SU-DHL-6 (cell line): ENCODE data around the gene RAPGEF3.

Source experiments
- H2AFZ ChIP-seq: fragments of 200-600 bp; sonication (generic); 2 replicates; pipeline ENCODE4 v1.6.1; 2014; ENCODE audit warnings: low read depth, mild to moderate bottlenecking, moderate library complexity, mixed read lengths, antibody characterized with exemption, low read length; ENCODE audit not compliant: severe bottlenecking
- H3F3A ChIP-seq: fragments of 200-600 bp; shearing (Covaris generic); 2 replicates; pipeline ENCODE4 v1.6.0; 2016; ENCODE audit warnings: antibody characterized with exemption, mild to moderate bottlenecking; ENCODE audit not compliant: insufficient read depth
- H3K27ac ChIP-seq: fragments of 200-600 bp; sonication (generic); 2 replicates; pipeline ENCODE4 v1.5.1; 2016; ENCODE audit warnings: low read depth, mild to moderate bottlenecking, low read length, moderate library complexity, mixed read lengths
- H3K27me3 ChIP-seq: fragments of 200-600 bp; sonication (generic), shearing (Covaris generic); 2 replicates; pipeline ENCODE4 v1.6.0; 2014; ENCODE audit warnings: mild to moderate bottlenecking, low read length
- H3K36me3 ChIP-seq: fragments of 200-600 bp; sonication (generic); 2 replicates; pipeline ENCODE4 v1.6.1; 2014; ENCODE audit warnings: mild to moderate bottlenecking, low read length, mixed read lengths
- H3K4me2 ChIP-seq: fragments of 300-600, 200-600 bp; shearing (Covaris generic), sonication (generic); 2 replicates; pipeline ENCODE4 v1.6.0; 2014; ENCODE audit warnings: low read length, low read depth, mild to moderate bottlenecking; ENCODE audit not compliant: poor library complexity, severe bottlenecking
- H3K4me3 ChIP-seq: fragments of 200-600 bp; sonication (generic); 2 replicates; pipeline ENCODE4 v1.5.1; 2014; ENCODE audit warnings: antibody characterized with exemption, low read length, mild to moderate bottlenecking, mixed read lengths; ENCODE audit not compliant: insufficient read depth, poor library complexity, severe bottlenecking
- H3K79me2 ChIP-seq: fragments of 200-600 bp; sonication (generic); 2 replicates; pipeline ENCODE4 v1.6.1; 2014; ENCODE audit warnings: mild to moderate bottlenecking, low read length, moderate library complexity; ENCODE audit not compliant: insufficient read depth
- H3K9ac ChIP-seq: fragments of 200-600 bp; sonication (generic); 2 replicates; pipeline ENCODE4 v1.7.0; 2014; ENCODE audit warnings: mild to moderate bottlenecking, low read length
- H3K9me2 ChIP-seq: fragments of 200-600 bp; sonication (generic); replicated peaks from 2 replicates; pipeline ENCODE4 v1.6.1; 2014; ENCODE audit warnings: low read length; ENCODE audit not compliant: insufficient read depth
- H3K9me3 ChIP-seq: fragments of 200-600 bp; sonication (generic); 2 replicates; pipeline ENCODE4 v1.6.1; 2014; ENCODE audit warnings: low read length, mixed read lengths; ENCODE audit not compliant: insufficient read depth
- H4K20me1 ChIP-seq: fragments of 200-600 bp; sonication (generic); 2 replicates; pipeline ENCODE4 v1.6.1; 2014; ENCODE audit warnings: low read depth, mild to moderate bottlenecking, antibody characterized with exemption, low read length, moderate library complexity, mixed read lengths
- EZH2phosphoT487 ChIP-seq: fragments of 200-600 bp; sonication (generic), shearing (Covaris generic); conservative IDR thresholded peaks from 2 replicates; pipeline ENCODE4 v1.6.1; 2018; ENCODE audit warnings: mild to moderate bottlenecking, antibody characterized with exemption, low read length, moderate library complexity, mixed read lengths
- TF ChIP-seq, protein P1 (sequence below): fragments of 200-600 bp; sonication (generic); IDR thresholded peaks from one replicate; pipeline ENCODE4 v1.5.1; 2017; ENCODE audit warnings: antibody characterized with exemption, mild to moderate bottlenecking, low read length, moderate library complexity; ENCODE audit not compliant: insufficient read depth, poor library complexity, severe bottlenecking

The RAPGEF3 gene

DNA sequence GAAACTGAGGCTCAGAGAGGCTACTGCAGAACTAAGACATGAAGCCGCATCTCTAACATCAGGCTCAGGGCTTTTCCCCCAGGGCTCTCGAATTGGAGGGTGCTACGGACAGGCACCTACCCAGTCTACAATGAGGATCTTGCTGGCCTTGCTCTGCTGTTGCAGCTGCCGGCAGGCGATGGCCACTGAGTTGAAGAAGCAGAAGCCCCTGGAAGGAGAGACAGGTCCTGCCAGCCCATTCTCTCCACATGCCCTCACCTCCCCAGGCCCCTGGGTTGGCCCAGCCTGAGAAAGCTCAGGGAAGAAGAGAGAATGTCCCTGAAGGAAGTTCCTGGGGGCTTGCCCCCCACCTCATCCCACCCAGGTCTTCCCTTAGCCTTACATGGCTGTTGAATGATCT, 30.5 kb upstream of the RAPGEF3 start:
- H3K27ac ChIP-seq, result no peak overlapping the region
- no peaks in the 10 kb centered on the region for H3F3A ChIP-seq
- no peaks in the 10 kb centered on the region for H3K9me3 ChIP-seq
- H3K79me2 ChIP-seq, result no peaks in the 10 kb centered on the region
- H3K4me3 ChIP-seq, result no peak overlapping the region
- H2AFZ ChIP-seq, result no peak overlapping the region
- H3K36me3 ChIP-seq, result peaks cover 4% of the 10 kb centered on the region; the same call in 1 of the 2 replicates
- H3K27me3 ChIP-seq, result no peaks in the 10 kb centered on the region
- TF ChIP-seq EZH2phosphoT487, result no peak
- TF ChIP-seq, protein P1, sequence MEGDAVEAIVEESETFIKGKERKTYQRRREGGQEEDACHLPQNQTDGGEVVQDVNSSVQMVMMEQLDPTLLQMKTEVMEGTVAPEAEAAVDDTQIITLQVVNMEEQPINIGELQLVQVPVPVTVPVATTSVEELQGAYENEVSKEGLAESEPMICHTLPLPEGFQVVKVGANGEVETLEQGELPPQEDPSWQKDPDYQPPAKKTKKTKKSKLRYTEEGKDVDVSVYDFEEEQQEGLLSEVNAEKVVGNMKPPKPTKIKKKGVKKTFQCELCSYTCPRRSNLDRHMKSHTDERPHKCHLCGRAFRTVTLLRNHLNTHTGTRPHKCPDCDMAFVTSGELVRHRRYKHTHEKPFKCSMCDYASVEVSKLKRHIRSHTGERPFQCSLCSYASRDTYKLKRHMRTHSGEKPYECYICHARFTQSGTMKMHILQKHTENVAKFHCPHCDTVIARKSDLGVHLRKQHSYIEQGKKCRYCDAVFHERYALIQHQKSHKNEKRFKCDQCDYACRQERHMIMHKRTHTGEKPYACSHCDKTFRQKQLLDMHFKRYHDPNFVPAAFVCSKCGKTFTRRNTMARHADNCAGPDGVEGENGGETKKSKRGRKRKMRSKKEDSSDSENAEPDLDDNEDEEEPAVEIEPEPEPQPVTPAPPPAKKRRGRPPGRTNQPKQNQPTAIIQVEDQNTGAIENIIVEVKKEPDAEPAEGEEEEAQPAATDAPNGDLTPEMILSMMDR, result no peak
- H3K9ac ChIP-seq, result no peak overlapping the region
- no peaks in the 10 kb centered on the region for H4K20me1 ChIP-seq
- H3K4me2 ChIP-seq, result no peak overlapping the region
- H3K9me2 ChIP-seq, result no peaks in the 10 kb centered on the region

DNA sequence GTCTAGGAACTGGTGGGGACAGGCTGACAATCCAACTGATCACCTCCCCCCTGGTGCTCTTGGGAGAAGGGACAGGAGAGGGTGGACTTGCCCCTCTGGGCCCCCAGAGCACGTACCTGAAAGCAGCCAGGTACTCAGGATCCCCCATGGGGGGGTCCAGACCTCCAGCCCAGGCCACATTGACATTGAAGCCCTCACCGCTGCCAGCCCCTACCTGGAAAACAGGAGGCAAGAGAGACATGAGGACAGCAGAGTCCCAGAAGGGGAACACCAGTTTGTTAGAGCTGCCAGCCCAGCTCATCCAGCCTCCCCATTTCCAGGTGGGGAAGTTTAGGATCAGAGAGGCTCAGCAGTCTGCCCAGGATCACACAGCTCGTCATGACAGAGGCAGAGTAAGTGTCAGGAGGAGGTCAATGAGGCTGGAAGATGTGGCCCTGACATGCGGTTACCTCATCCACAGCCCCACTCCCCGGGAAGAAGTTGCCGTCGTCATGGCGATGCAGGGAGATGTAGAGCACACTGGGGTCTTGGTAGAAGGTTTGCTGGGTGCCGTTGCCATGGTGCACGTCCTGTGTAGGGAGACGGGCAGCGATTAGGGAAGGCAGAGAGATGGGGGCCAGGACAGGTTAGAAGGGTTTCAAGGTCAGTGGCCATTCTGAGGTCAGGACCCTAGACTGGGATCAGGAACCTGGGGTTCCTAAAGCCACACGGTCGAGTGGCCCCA, 29.1 kb upstream of the RAPGEF3 start:
- Histone ChIP-seq H3K27me3 (no peaks in the 10 kb centered on the region), H3K4me2 (no peak overlapping the region), H3K9me3 (no peaks in the 10 kb centered on the region), H3K27ac (no peak overlapping the region), H2AFZ (no peak overlapping the region), H4K20me1 (no peaks in the 10 kb centered on the region), H3K79me2 (no peaks in the 10 kb centered on the region), H3K9me2 (no peaks in the 10 kb centered on the region), H3K36me3 (peaks cover 4% of the 10 kb centered on the region; the same call in 1 of the 2 replicates), H3K9ac (no peak overlapping the region), H3K4me3 (no peak overlapping the region), H3F3A (no peaks in the 10 kb centered on the region)
- TF ChIP-seq, protein P1, result no peak
- no peak for TF ChIP-seq EZH2phosphoT487

DNA sequence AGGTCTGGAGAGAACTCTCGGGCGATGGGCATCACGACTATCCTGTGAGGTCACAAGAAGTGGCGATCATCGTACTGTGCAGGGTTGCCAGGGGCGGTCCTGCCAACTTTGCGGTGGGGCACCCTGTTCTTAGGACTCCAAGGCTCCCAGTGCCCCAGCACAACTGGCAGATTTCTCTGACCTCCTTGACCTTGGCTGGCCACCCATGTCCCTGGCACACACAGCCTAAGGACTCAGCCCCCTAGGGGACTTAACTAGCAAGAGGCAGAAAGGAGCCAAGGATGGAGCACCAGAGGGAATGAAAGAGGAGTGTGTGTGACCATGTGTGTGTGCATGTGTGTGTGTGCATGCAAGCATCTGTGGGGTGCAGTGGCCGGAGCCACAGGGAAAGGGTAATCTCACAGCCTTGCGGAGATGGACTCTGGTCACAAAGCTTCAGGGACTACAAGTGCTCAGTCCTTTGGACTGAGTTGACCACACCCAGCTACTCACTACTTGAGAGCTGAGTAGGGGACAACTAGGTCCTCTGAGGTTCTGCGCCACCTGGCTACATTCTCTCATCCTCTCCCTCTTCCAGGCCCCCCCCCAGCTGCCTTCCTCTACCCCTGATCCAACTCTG, 28.1 kb upstream of the RAPGEF3 start:
- TF ChIP-seq, protein P1, result no peak
- TF ChIP-seq EZH2phosphoT487, result no peak
- H3K79me2 ChIP-seq, result no peaks in the 10 kb centered on the region
- no peak overlapping the region for H3K27ac ChIP-seq
- H3K36me3 ChIP-seq, result no peaks in the 10 kb centered on the region
- no peaks in the 10 kb centered on the region for H3K9me2 ChIP-seq
- no peak overlapping the region for H2AFZ ChIP-seq
- no peak overlapping the region for H3K9ac ChIP-seq
- no peaks in the 10 kb centered on the region for H3F3A ChIP-seq
- H3K4me2 ChIP-seq, result no peak overlapping the region
- no peaks in the 10 kb centered on the region for H3K27me3 ChIP-seq
- no peaks in the 10 kb centered on the region for H3K9me3 ChIP-seq
- H3K4me3 ChIP-seq, result no peak overlapping the region
- H4K20me1 ChIP-seq, result no peaks in the 10 kb centered on the region
